Erythroblast (primary cell): ENCODE results near the gene FOXD4L6.
"Not testable (repeated sequence)": the region's sequence is repeated elsewhere in the genome, so short reads cannot be mapped to it uniquely, and the experiment has no call there.

Experiments used
- GATA1 ChIP-seq: IDR thresholded peaks from 2 replicates; pipeline ENCODE4 v1.6.1; 2011; ENCODE audit warnings: low read depth, mild to moderate bottlenecking, control low read depth, low read length, moderate library complexity
- POLR2A ChIP-seq: IDR thresholded peaks from 2 replicates; pipeline ENCODE4 v1.6.1; 2011; ENCODE audit warnings: mild to moderate bottlenecking, low read length

- not testable (repeated sequence) for TF ChIP-seq POLR2A, GATA1
These were observed 7.8 kb downstream of the FOXD4L6 start for GRCh38 chr9:41120696-41121095.
